Glutamatergic neuron (in vitro differentiated cells): ENCODE results near the gene APBA2. TPM values are rescaled to one million over a fixed set of nuclear protein-coding genes. Genes with fewer than 3 reads are reported as not detected.

Experiments used
- DNase-seq: peaks from one replicate; pipeline ENCODE4 v3.0.0; 2022
- H3K27ac Mint-ChIP-seq: one replicate; pipeline ENCODE4 v1.8.0; 2020; ENCODE audit warnings: mild to moderate bottlenecking, mixed read lengths, inconsistent platforms; ENCODE audit not compliant: unreplicated experiment
- H3K27me3 Mint-ChIP-seq: one replicate; pipeline ENCODE4 v1.8.0; 2020; ENCODE audit warnings: mild to moderate bottlenecking, moderate library complexity, mixed read lengths, inconsistent platforms; ENCODE audit not compliant: unreplicated experiment
- H3K36me3 Mint-ChIP-seq: one replicate; pipeline ENCODE4 v1.8.0; 2020; ENCODE audit warnings: mild to moderate bottlenecking, mixed read lengths, inconsistent platforms; ENCODE audit not compliant: unreplicated experiment
- H3K4me1 Mint-ChIP-seq: one replicate; pipeline ENCODE4 v1.8.0; 2020; ENCODE audit warnings: mild to moderate bottlenecking, low read depth, mixed read lengths, inconsistent platforms; ENCODE audit not compliant: unreplicated experiment
- H3K4me3 Mint-ChIP-seq: one replicate; pipeline ENCODE4 v1.8.0; 2020; ENCODE audit warnings: mild to moderate bottlenecking, mixed read lengths, inconsistent platforms; ENCODE audit not compliant: unreplicated experiment
- H3K9me3 Mint-ChIP-seq: one replicate; pipeline ENCODE4 v1.8.0; 2020; ENCODE audit warnings: mild to moderate bottlenecking, moderate library complexity, mixed read lengths, inconsistent platforms; ENCODE audit not compliant: unreplicated experiment
- CTCF ChIP-seq: fragments of 200-600 bp; sonication (generic); IDR thresholded peaks from one replicate; pipeline ENCODE4 v1.5.0; 2021; ENCODE audit not compliant: partially characterized antibody, unreplicated experiment
- total RNA-seq: library from RNA; stranded (reverse); fragmentation: NEBNext Ultra II Directional; extraction: Animal tissue kit (Norgen Biotek cat#: 25700); gene quantifications from one replicate; pipeline ENCODE4 v1.2.1, GENCODE V29; 2021; ENCODE audit not compliant: unreplicated experiment

Gene APBA2
- total RNA-seq, 1 donor from 2014 or later = 166 TPM

- Mint-ChIP-seq H3K4me1 (peaks cover 28% of the 10 kb centered on the region), H3K27ac (no peak overlapping the region), H3K27me3 (peaks cover 3% of the 10 kb centered on the region), H3K36me3 (no peaks in the 10 kb centered on the region), H3K4me3 (no peak overlapping the region), H3K9me3 (peaks cover 12% of the 10 kb centered on the region)
- no peak for TF ChIP-seq CTCF
- no peak for DNase-seq
Measured at GRCh38 chr15:28930011-28930410, 44.2 kb downstream of the APBA2 start.

- DNase-seq = no peak
- H3K27me3 Mint-ChIP-seq = peaks cover 3% of the 10 kb centered on the region
- H3K36me3 Mint-ChIP-seq = peaks cover under 1% of the 10 kb centered on the region
- peaks cover 13% of the 10 kb centered on the region for H3K9me3 Mint-ChIP-seq
- H3K4me3 Mint-ChIP-seq = no peak overlapping the region
- no peak for TF ChIP-seq CTCF
- peaks cover 35% of the 10 kb centered on the region for H3K4me1 Mint-ChIP-seq
- H3K27ac Mint-ChIP-seq = no peak overlapping the region
Measured at GRCh38 chr15:28930476-28931291, 44.9 kb downstream of the APBA2 start.

DNA sequence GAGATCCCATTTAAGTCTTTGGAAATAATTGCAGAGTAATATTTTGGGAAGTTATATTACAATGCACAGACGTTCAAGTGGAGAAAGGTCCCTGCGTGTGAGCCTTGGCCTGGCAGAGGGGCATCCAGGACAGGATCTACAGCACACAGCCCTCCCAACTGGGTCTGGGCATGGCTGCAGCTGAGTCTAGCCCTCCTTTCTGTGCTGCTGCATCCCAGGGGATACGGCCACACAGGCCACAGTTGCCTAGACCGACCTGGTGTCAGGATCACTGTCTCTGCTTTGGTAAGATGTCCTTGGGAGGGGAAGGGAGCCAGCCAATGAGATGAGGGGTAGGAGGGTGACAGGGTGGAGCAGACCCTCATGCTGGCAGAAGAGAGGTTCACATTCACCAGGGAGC is 46.1 kb downstream of the APBA2 start:
- Mint-ChIP-seq H3K27me3 (peaks cover 5% of the 10 kb centered on the region), H3K9me3 (peaks cover 16% of the 10 kb centered on the region), H3K4me1 (peaks cover 42% of the 10 kb centered on the region), H3K4me3 (no peak overlapping the region), H3K36me3 (peaks cover 4% of the 10 kb centered on the region), H3K27ac (no peak overlapping the region)
- TF ChIP-seq CTCF = no peak
- no peak for DNase-seq

- no peak for DNase-seq
- Mint-ChIP-seq H3K36me3 (peaks cover 4% of the 10 kb centered on the region), H3K9me3 (peaks cover 16% of the 10 kb centered on the region), H3K4me3 (no peak overlapping the region), H3K4me1 (peaks cover 46% of the 10 kb centered on the region), H3K27me3 (peaks cover 5% of the 10 kb centered on the region), H3K27ac (peak overlapping the region; percentile 17)
- TF ChIP-seq CTCF = no peak
Measured at GRCh38 chr15:28932361-28932760, 46.6 kb downstream of the APBA2 start.

DNA sequence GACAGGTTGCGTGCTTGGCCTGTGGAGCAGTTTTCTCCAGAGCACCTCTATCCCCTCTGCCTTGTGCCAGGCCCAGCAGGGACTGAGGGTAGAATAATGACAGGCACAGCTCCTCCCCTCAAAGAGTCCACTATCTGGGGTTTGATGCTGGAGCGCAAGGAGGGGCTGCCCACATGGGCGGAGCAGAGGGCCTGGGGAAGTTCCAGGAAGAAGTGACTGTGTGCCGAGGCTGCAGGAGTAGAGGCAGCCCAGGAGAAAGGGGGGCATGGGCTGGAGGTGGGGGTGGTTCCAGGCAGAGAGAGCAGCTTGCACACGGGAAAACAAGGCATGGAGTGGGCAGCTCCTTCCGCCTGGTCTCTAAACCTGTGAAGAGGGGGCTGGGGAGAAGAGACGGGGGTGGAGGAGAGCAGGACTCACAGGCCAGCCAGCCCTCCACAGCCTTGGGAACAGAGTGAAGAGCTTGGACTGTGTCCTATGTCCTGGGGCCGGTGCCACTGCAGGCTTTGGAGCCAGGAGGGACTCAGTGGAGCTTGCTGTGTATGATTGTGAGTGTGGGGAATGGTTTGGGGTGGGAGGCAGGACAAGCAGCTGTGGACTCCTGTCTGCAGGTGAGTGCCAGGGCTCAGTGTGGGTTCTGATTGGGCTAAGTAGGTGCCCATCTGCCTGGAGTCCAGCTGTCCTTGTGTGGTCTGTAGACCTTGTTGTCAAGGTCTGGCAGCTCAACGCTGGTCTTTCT is 48.1 kb downstream of the APBA2 start:
- Mint-ChIP-seq H3K4me1 (peaks cover 40% of the 10 kb centered on the region), H3K4me3 (no peak overlapping the region), H3K27me3 (peaks cover 5% of the 10 kb centered on the region), H3K9me3 (peaks cover 16% of the 10 kb centered on the region), H3K36me3 (peaks cover 4% of the 10 kb centered on the region), H3K27ac (no peak overlapping the region)
- no peak for TF ChIP-seq CTCF
- DNase-seq = no peak
